KOPT-K1 (cell line): ENCODE measurements around the gene NOSTRIN.

Experiments used
- H3K27ac ChIP-seq: fragments of 200-600 bp; sonication (generic); 2 replicates; pipeline ENCODE4 v1.5.1; 2016; ENCODE audit warnings: antibody characterized with exemption, mild to moderate bottlenecking, low read depth, low read length; ENCODE audit not compliant: poor library complexity, severe bottlenecking
- H3K36me3 ChIP-seq: fragments of 200-600 bp; sonication (generic); 2 replicates; pipeline ENCODE4 v1.5.1; 2017; ENCODE audit warnings: antibody characterized with exemption, mild to moderate bottlenecking, low read length, moderate library complexity; ENCODE audit not compliant: insufficient read depth
- H3K9me3 ChIP-seq: fragments of 200-600 bp; sonication (generic); 2 replicates; pipeline ENCODE4 v1.5.1; 2017; ENCODE audit warnings: antibody characterized with exemption, low read length, mild to moderate bottlenecking; ENCODE audit not compliant: insufficient read depth, poor library complexity, severe bottlenecking

NOSTRIN gene

DNA sequence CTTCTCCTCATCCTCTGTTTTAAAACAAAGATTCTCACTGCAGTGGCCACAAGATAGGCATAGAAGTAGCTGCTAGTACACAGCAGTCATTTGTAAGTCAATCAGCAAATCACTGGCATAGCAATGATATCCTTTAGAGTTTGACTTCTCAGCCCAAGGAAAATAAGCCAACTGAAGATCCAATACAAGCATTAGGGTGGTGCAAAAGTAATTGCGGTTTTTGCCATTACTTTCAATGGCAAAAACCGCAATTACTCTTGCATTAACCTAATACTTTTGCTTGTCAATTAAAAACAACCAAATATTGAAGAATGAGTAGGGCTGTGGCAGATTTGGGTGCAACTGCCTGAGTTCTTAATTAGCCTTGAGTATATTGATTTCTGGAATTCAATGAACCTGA lies 101.5 kb downstream of the NOSTRIN start:
- H3K9me3 ChIP-seq: no peaks in the 10 kb centered on the region
- no peaks in the 10 kb centered on the region for H3K36me3 ChIP-seq
- no peak overlapping the region for H3K27ac ChIP-seq

DNA sequence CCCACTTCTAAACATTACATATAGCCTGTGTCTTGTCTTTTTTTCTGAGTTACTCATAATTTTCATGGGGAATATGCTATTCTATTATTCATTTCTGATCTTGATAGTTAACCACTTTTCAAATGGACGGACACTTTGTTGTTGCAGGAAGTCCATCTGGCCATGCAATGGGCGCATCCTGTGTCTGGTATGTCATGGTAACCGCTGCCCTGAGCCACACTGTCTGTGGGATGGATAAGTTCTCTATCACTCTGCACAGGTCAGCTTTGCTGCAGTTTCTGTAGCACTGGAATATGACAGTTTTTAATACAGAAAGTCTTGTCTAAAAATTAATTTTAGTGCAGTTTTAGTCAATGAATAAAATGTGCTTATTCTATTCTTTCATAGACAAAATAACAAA lies 101.9 kb downstream of the NOSTRIN start:
- Histone ChIP-seq H3K9me3 (no peaks in the 10 kb centered on the region), H3K27ac (no peak overlapping the region), H3K36me3 (no peaks in the 10 kb centered on the region)

DNA sequence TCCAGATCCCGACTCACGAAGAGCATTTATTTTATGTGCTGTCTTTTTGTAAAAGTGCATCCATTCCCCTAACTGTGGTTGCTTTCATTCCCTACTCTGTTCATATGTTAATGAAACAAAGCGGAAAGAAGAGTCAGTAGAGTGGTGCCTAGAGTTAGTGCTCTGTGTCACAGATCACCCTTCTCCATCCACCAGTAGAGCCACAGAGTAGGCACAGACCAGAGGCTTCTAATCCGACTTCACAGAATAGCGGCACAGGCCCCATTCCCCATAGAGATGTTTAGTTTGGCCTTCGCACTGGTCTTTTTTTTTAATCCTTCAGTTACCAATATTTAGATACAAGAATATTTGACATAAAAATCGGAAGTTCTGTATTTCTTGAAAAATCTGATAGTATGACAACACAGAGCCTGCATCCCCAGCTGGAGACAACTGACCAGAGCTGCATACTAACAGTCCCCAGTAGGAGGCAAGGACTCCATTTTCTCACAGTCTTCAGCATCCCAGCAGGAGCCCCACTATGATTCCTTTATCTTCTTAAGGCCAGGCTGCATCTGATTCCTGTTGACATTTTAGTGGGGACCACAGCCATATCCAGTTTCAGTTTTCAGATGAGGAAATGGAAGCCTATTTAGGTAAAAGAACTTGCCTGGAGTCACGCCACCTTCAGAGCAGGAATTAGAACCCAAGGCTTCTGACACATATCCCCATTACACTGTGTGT lies 105.7 kb downstream of the NOSTRIN start:
- H3K27ac ChIP-seq: no peak overlapping the region
- H3K36me3 ChIP-seq: no peaks in the 10 kb centered on the region
- H3K9me3 ChIP-seq: no peaks in the 10 kb centered on the region

DNA sequence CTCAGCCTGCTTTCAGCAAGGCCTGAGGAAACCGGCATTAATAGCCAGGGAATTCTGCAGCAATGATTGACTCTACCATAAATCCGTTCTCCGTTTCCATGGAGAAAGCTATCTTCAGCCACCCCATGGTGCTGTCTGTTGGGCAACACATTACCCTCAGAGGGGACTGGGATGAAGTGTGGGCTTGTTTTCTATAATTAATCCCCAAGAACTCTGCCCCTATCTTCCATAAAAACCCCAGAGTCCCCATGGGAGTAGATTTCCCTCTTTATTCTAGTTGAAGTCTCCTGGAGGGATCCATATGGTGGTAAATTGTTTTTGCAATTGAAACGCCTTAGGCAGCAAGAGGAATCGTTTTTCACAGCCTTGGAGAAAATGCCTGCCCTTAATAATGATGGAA lies 107.9 kb downstream of the NOSTRIN start:
- Histone ChIP-seq H3K9me3 (peaks cover under 1% of the 10 kb centered on the region), H3K36me3 (no peaks in the 10 kb centered on the region), H3K27ac (no peak overlapping the region)

DNA sequence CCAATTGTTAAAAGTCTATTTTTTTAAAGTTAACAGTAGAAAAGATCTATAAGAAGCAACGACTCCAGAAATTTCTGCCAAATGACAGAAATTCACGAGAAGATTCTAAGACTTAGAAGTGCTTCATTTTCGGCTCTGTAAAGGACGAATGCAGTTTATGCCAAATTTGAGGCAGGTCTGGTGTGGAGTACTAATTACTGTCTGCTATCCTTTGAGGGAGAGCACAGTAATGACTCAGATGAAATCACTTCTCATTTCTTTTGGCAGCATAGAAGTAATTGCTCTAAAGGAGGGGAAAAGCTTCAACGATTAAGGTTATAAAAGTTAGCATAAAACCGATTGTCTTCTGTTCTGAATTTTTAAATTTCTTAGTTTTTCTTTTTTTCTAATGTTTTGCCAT lies 110.0 kb downstream of the NOSTRIN start:
- no peaks in the 10 kb centered on the region for H3K36me3 ChIP-seq
- no peak overlapping the region for H3K27ac ChIP-seq
- H3K9me3 ChIP-seq: peaks cover 7% of the 10 kb centered on the region

DNA sequence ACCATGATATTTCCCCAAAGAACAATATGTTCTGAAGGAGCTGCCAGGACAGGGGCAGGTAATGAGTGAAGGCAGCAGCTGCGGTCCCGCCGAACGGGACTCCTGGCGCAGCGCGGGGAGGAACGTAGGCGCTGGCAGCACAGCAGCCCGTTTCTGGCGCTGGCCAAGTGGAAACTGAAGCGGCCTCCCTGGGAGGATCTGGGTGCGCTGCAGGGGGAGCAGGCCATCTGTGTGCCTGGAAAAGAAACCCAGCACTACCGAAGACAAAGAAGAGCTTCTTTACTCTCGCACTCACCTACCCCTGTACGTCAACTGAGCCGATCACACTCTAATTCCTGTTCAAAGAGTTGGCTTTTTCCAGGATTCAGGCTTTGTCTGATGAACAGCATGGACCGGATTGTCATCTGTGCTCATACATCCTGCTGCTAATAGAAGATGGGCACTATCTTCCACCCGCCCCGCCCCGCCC lies 110.5 kb downstream of the NOSTRIN start:
- H3K27ac ChIP-seq: no peak overlapping the region
- no peaks in the 10 kb centered on the region for H3K36me3 ChIP-seq
- peaks cover 7% of the 10 kb centered on the region for H3K9me3 ChIP-seq

DNA sequence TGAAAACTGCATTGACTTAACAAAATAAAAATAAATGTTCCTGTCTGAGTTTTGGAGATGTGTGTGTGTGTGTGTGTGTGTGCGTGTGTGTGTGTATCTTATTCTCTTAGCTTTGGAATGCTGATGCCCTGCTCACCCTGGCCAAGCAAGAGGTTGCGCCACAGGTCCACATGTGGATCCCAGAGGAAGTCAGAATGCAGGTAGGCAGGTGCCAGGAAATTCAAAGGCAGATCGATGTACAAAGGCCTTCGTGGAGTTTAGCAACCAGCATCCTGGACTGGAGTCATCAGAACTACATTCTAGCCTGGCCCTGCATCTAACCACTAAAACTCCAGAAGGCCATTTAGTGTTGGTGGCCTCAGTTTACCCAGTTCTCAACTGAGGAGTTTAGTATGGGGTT lies 111.1 kb downstream of the NOSTRIN start:
- Histone ChIP-seq H3K36me3 (no peaks in the 10 kb centered on the region), H3K27ac (no peak overlapping the region), H3K9me3 (peaks cover 7% of the 10 kb centered on the region)
